Islet precursor cell (in vitro differentiated cells): ENCODE results near the gene DGKI.
A peak's percentile ranks its signal among the peaks of the same experiment; 100 is the strongest.

Source experiments
- DNase-seq: peaks from one replicate; pipeline ENCODE4 v3.0.0-alpha.2; 2018

DGKI gene

DNA sequence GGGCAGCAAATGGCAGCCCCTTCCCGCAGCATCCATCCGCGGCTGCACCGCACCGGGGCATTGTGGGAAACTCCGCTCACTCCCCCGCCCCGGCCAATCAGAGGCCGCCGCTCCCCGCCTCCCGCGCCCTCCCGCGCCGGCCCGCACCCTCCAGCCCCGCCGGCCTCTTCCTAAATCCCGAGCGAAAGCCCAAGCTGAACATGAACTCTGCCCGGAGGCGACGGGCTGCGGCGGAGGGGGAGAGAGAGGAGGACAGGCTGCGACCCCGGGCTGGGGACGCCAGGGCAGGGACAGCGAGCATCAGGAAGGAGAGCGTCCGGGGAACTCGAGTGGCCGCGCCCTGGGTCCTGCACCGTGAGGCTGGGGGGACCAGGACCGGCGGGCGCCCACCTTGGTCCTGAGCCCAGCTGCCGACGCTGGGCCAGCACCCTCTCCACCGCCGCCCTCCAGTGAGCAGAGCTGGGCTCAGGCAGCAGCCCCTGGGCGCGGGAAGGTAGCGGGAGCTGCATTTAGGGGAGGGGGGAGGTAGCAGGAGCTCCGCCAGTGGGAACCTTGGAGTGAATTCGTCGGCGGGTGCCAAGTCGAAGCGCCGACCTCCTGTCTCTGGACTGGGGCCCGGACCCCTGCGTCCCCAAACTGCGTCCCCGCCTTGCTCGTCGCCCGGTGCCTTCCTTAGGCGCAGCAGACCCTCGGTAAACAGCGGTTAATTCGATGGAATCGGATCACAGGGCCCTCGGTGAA is at the start of gene DGKI:
TSS of gene DGKI (minus strand) at position 148 of the 741 bp plus-strand sequence.
- DNase-seq = peak; percentile 63

DNA sequence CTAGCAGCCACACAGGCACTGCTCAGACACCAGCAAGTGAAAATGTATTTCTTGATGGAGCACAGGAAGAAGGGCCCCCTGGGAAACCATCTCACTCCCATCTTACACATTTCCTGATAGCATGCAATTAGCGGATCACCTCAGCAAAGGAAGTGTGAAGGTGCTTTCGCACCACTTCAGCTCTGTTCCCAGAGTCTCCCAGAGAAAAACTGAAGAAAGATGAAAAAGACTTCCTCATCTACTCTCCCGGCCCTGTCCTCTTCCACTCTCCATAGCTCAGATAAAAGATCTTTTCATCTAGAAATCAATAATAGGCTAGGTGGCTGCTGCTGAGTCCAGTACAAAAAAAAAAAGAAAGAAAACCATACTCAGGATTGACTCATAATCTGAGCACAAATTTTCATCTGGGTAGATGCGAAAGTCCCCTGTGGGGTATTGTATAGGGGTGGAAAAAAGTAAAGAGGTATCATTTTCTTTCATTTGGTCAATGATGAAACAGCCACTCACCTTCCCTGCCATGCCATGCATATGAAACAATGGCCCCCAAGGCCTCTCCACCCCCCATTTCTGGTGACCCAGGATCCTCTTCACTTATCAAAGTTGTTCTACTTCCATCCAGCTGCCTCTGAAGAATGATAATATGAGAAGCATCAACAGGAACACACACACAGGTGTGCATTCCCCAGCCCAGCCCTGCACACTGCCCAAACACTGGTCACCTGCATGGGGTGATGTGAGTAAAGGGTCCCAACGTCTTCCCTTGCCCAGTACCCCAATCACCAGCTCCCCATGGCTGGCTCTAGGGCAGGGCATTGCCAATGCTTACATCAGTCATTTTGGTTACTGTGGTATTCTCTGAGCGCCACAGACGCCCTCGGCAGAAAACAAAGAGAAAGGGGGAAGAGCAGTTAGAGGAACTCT is 48.8 kb upstream of the DGKI start:
- DNase-seq = no peak

DNA sequence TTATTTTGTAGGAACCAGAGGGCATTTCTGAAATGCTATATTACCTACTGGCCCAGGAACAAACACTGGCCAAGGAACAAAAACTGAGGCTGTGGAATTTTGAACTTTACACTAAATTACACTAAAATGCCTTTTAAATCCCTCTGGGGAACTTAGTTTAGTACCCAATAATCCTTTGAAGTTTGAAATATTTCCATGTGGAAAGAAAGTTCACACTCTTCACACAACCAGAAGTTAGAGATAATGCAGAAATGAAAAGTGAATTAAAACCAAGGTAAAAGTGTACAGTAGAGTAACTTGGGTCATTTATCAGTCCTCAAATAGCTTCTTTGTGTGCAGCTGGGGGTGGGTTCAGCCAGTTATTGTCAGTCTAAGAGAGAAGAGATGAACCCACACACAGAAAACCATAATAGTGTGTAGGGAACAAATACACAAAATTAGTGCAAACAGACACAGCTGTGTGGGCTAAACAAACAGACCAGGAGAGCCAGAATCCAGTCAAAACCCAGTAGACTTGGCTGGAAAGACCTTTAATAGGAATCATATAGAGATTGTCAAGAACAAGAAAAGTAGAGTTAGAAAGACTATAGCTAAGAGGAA is 46.5 kb upstream of the DGKI start:
- DNase-seq = no peak

DNA sequence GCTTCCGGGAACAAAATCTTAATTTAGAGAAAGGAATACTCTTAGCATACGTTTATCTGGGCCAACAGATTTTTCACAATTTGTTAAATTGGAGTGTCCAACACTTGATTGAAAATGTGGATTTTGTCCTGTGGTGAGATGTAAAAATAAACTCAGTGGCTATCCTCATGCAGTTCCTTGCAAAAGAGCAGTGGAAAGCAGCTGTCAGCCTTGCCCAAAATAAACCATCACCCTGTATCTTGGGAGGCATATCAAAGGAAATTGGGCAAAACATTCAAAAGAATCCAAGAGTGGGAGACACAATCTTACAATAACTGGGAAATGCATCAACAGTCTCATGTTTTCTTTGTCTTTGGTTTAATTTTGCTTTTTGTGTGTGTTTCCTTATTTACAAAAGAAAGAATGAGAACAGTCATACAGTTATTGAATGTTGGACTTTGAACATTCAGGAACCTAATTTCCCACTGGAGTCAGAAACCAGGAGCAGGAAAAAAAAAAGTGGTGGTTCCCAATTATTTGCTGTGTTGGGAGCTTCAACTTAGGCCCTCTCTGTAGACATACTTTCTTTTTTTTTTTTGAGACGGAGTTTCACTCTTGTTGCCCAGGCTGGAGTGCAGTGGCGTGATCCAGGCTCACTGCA is 44.4 kb upstream of the DGKI start:
- no peak for DNase-seq

DNA sequence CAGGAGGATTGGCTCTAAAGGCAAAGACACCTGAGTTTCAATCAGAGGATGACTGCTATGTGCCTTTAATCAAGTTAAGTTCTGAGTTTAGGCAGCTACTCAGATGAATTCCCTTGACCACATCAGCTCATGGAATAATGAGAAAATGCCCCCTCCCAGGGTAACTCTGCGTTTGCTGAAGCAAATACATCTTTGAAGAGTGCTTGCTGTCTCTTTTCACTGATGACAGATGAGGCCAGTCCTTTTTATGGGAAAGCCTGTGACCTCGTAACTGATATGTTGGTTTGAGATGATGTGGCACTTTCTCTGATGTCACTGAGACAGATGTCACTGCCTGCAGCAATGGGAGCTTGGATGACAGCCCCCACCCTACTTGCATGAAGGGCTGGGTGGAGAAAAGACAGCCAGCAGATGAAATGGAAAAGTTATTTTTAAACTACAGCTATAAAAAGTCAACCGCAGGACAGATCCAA is 43.7 kb upstream of the DGKI start:
- DNase-seq = no peak

DNA sequence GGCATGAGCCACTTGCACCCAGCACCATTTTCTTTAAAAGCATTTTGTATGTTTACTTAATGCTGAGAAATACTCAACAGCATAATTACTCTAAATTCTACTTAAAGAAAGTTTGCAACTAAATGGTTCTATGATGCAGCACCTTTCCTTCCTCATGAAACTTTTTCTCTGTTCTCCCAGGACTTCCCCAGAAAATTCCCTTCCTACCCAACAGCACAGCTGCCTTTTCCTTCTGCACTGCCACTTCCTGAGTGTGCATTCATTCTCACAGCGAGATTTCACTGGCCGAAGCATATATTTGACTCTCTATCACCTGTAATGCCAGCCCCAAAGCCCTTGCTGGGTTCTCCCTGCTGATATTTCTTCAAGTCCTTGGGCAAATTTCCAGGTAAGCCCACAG is 41.5 kb upstream of the DGKI start:
- DNase-seq = no peak

DNA sequence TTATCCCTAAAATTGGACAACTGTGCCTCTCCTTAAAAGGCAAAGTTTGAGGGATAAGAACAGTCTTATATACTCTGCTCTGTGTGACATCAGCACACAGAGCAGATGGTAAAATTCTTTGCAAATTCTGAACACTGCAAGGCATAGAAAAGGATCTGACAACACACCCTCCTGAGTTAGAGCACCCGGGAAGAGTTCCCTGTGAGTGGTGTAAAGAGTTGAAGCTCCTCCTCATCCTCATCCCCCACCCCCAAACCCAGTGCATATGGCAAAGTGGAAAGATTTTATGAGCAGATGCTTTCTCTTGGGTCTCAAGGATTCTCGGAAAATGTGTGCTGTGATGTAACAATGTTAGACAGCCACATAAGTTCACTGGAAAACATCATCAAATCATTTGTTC is 40.0 kb upstream of the DGKI start:
- no peak for DNase-seq

DNA sequence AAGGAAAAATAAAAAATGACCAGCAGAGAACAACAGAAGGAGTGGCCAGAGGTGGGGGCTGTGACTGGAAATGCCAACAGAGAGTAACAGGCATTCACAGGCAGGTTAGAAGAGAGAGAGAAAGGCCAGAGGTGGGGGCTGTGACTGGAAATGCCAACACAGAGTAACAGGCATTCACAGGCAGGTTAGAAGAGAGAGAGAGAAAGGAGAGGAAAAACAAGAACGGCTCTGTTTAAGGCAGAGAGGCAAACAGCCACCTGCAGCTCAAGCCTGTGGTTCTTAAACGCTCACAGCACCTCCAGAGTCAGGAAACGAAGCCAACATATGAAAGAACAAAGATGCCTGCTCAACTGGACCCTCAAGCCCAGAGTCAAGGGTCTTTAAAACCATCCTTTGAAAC is 39.5 kb upstream of the DGKI start:
- no peak for DNase-seq

DNA sequence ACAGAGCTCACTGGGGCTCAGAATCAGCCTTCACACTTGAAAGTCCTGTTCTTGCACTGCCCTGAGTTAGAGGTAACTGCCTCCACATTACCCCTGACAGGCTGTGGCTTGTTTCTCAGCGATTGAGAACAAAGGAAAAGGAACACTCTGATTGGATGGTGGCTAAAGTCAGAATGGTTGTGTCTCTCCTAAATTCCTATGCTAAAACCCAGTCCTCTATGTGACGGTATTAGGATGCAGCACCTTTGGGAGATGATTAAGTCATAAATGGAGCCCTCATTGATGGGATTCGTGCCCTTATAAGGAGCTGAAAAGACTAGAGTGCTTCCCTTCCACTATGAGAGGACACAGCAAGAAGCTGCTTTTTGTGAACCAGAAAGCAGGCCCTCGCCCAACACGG is 38.9 kb upstream of the DGKI start:
- DNase-seq = no peak

DNA sequence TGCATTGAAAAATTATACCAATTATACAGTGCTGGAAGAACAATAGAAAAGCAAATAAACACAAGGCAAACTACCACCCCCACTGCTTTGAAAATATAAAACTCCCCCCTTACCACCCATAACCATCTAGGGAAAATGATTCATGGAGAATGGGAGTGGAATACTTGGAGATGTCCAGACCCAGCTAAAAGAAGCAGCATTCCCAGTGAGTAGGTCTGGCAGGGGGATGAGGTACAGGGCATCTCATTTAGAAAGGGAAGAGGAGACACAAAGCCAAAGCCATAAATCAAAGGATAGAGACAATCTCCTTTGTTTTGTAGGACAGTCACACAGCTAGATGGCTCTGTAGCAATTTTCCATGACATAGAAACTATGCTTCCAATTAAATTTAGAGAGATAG is 36.0 kb upstream of the DGKI start:
- no peak for DNase-seq

DNA sequence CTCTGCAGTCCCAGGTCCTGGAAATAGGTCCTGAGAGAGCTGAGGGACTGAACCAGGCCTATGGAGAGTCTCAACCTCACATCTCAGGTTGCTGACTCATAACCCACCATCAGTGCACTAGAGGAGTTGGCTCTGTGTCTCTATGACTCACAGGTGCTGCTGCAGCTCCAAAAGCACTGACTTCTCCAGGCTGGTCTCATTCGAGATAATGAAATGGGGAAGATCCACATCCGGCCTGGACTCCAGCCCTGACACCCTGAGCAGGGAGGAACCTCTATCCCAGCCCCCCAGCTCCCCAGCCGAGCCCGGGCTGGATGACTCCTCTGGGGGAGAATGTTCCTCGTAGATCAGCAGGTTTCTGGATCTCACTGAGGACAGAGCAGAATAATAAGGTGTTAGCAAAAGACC is 35.5 kb upstream of the DGKI start:
- peak; percentile 88 for DNase-seq

DNA sequence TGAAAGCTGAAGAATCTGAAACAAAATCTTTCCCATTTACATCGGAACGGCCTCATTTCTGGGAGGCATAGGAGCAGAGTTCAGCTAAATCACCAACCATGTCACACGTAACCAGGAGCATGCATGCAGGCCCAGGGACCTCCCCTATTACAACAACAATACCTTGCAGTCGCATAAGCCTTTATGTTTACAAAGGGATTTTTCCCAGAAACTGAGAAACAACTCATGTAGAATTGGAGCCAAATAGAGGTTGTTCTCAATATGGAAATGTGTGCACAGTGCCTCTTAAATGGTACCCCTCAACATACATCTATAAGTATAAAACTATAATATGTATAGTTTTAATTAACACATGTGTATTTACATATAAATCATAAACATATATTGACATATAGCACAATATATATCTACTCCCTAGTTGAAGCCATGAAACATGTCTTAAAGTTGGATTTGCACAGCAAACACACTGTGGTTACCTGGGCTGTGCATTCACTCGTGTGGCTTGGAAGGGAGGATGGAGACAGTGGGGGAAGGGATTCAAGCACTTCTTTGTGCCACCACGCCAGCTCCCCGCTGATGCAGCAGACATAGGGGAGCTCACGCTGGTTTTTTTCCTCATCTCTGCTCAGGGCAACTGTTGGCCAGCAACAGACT is 35.0 kb upstream of the DGKI start:
- no peak for DNase-seq

DNA sequence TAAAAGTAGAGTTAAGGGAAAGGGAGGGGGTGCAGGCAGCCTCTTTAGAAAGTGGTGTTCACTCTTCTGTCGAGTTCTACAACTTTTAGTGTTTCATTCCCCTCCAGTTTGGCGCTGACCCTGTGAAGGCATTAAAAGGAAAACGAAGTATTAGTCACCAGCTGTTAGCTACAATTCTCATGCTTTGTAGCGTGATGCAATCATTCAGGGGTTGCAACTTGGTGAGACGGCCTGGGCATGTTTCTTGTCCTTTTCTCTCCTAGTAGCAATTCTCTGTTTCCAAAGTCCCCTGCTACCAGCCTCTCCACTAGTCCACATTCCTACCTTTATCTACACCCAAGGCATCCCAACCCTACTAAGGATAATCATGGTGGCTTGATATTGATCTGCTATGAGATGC is 33.7 kb upstream of the DGKI start:
- DNase-seq = no peak

DNA sequence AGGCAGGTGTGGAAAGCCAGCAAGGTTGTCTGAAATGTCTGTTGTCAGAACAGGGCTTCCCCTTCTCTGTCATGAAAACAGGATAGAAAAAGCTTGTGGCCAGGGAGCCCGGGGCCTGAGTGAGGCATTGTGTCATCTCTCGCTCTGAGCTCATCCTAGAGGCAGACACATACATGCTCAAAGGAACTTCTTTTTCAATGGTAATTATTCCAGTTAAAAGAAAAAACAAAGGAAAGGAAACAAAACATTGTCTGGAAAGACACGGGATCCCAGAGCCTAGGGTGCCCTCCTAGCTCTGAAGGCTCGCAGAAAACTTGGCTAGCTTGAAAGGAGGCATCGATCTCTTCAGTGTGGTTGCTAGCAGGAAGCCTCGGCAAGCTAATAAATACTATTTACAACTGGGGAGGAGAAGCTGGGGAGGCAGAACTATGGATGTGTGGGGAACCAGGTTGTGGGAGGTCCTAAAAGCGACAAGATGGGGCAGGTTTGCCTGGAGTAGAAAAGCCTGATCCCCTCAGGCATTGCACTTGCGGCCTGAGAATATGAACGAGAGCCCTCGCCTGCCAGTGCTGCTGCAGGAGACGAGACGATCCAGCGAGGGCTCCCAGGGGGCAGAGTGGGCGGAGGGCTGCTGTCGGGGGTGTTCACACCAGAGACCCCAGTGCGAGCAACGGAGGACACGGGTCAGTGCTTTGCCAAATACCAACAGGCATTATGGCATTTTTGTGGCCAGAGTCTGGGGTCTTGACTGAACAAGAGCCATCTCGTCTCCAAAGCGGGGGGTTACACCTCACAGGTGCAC is 32.8 kb upstream of the DGKI start:
- DNase-seq = no peak

DNA sequence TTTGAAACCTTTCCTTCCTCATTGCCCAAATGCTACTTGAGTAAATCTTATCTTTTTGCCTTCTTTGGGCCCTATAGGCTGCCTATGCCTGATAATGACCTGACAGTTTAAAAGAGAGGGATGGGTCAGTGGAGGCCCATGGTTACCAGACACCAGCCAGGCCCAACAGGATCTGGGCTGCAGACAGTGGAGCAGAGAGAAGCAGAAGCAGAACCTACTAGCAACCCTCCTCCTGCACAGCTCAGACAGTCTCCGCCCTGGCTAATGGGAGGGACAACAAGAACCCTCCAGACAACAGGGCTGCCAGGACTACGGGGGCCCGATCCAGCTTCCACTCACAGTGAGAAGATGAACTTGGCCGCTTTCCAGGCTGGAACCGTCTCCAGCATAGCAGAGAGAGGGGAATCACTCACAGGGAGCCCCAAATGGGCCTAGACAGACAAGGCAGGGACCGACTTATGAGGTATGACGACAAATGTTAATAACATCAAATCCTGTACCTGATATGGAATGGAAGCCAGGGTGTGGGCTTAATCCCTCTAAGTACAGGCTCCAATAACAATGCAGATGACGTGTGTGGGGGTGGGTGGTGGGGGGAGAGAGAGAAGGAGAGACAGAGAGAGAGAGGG is 31.7 kb upstream of the DGKI start:
- DNase-seq = no peak

DNA sequence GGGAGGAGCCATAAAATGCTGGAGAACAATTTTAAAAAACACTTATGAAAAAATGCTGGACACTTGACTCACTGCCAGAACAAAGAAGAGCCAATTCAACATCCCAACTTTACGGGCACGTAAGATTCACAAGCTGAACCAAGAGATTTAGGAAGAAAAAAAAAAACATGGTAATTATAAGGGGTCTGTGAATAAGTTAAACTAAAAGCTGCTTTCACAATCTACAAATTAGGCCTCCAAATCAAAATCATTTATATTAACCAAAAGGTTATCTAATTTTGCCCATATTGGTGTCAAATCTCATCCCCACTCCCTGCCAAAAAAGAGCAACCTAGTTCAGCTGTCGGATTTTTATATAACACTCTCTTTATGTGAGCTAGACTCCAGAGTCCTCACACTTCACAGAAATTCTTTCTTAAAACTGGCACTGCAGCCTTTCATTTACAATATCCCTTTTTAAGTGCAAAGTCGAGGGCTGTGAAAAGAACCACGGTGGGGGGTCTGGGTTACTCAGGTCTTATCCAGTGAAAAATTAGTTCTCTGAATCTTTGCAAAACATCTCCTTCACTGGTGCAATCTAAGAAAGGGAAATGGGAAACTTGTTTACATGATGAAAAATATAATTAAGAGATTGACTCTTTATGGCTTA is 30.4 kb upstream of the DGKI start:
- no peak for DNase-seq

DNA sequence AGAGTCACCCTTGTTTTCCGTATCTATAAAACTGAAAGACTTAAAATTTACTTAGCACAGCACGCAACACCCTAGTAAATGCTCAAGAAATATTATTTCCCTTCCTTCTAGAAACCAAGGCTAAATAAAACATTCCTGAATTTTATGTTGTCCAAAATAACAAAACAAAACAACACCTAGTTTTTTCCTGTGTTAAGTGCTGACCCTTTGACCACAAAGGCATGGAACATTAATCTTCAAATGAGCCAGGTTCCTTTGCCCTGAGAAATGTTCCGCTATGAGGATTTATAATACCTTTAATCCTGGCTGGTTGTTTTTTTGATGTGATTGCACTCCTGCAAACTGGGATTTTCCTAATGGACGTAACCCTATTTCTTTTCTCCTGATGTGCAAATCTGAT is 29.0 kb upstream of the DGKI start:
- no peak for DNase-seq

DNA sequence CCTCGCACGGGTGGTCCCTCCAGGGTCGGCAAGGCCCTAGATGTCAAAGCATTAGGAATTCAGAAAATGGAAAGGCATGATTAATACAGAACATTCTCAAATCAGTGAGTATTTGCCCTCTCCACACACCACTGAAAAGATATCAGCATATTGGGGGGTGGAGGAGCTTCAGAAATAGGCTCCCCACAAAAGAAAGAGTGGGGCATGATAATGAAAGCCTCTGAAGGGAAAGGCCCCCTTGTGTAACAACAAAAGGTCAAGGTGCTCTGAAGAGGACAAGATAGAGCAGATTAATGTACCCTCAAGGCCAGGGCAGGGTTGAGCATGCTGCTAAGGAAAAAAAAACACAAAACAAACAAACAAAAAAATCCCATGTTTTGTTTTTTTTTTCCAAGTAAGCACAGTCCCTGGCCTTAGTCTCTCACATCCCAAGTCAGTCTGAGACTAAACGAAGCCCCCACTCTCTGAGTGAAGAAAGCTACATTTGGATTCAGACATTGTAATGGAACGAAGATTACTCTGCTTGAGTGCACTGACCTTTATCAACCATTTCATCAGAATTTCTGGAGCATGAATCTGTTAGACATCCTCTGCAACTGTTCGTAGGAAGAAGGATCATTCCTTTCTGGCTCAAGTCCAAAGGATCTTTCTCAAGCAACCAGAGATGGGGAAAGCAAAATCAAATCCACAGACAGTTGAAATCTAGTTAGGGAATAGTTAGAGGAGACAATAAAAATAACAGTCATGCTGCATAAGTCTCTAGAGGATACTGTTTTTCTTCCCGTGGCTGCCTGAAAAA is 27.4 kb upstream of the DGKI start:
- DNase-seq = no peak

DNA sequence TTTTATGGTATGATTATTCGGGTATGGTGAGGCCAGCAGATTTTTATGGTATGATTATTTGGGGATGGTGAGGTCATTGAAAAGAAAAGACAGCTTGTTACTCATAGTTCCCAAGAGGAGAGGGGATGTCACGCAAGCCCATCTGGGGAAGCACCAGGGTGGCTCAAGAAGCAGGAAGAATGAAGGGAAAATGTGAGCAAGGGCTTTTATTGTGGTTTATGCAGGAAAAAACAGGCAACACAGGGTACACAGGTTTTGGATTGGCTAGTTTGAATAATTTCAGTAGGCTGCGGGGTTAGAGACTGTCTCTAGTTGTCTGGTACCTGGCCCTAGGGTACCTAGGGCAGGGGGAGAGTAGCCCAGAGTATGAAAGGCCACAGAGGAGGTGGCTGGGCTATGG is 26.8 kb upstream of the DGKI start:
- no peak for DNase-seq
